T-helper 1 cell treated with Interleukin-12 subunit alpha and Interleukin-12 subunit beta and Interleukin-4 antibody, amounts not matched to agents 30 μg/mL and 1 μg/mL, for 36 hours (primary cell): Measurements from ENCODE around the gene FTH1.
"Not testable (repeated sequence)": the region's sequence is repeated elsewhere in the genome, so short reads cannot be mapped to it uniquely, and the experiment has no call there.

ENCODE experiments used
- H3K27ac Mint-ChIP-seq: one replicate; pipeline ENCODE4 v1.8.0; 2021; ENCODE audit warnings: mild to moderate bottlenecking, mixed read lengths
- H3K27me3 Mint-ChIP-seq: one replicate; pipeline ENCODE4 v1.8.0; 2021; ENCODE audit warnings: low read depth, mixed read lengths
- H3K36me3 Mint-ChIP-seq: one replicate; pipeline ENCODE4 v1.8.0; 2021; ENCODE audit warnings: low read depth, mixed read lengths
- H3K4me1 Mint-ChIP-seq: one replicate; pipeline ENCODE4 v1.8.0; 2021; ENCODE audit warnings: low read depth, mixed read lengths
- H3K4me3 Mint-ChIP-seq: one replicate; pipeline ENCODE4 v1.8.0; 2021; ENCODE audit warnings: mild to moderate bottlenecking, moderate library complexity, mixed read lengths
- H3K9me3 Mint-ChIP-seq: one replicate; pipeline ENCODE4 v1.8.0; 2021; ENCODE audit warnings: mixed read lengths

Gene FTH1

DNA sequence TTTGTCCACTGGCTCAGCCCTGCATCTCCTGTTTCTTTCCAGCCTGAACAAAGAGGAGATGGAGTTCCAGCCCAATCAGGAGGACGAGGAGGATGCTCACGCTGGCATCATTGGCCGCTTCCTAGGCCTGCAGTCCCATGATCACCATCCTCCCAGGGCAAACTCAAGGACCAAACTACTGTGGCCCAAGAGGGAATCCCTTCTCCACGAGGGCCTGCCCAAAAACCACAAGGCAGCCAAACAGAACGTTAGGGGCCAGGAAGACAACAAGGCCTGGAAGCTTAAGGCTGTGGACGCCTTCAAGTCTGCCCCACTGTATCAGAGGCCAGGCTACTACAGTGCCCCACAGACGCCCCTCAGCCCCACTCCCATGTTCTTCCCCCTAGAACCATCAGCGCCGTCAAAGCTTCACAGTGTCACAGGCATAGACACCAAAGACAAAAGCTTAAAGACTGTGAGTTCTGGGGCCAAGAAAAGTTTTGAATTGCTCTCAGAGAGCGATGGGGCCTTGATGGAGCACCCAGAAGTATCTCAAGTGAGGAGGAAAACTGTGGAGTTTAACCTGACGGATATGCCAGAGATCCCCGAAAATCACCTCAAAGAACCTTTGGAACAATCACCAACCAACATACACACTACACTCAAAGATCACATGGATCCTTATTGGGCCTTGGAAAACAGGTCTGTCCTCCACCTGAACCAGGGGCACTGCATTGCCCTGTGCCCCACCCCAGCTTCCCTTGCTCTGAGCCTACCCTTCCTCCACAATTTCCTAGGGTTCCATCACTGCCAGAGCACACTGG, 5.0 kb downstream of the FTH1 start:
- no peak overlapping the region for H3K27ac Mint-ChIP-seq
- no peaks in the 10 kb centered on the region for H3K9me3 Mint-ChIP-seq
- H3K27me3 Mint-ChIP-seq: peaks cover 3% of the 10 kb centered on the region
- H3K4me1 Mint-ChIP-seq: peaks cover 26% of the 10 kb centered on the region
- H3K36me3 Mint-ChIP-seq: peaks cover 40% of the 10 kb centered on the region
- no peak overlapping the region for H3K4me3 Mint-ChIP-seq

GRCh38 chr11:61961570-61962212, 5.7 kb downstream of the FTH1 start:
- Mint-ChIP-seq H3K27ac (peak overlapping the region; percentile 50), H3K36me3 (peaks cover 39% of the 10 kb centered on the region), H3K27me3 (peaks cover 4% of the 10 kb centered on the region), H3K4me3 (no peak overlapping the region), H3K9me3 (no peaks in the 10 kb centered on the region), H3K4me1 (peaks cover 26% of the 10 kb centered on the region)

- H3K27me3 Mint-ChIP-seq: peaks cover 16% of the 10 kb centered on the region
- no peak overlapping the region for H3K27ac Mint-ChIP-seq
- H3K9me3 Mint-ChIP-seq: no peaks in the 10 kb centered on the region
- H3K4me1 Mint-ChIP-seq: peaks cover 25% of the 10 kb centered on the region
- H3K4me3 Mint-ChIP-seq: no peak overlapping the region
- H3K36me3 Mint-ChIP-seq: peaks cover 30% of the 10 kb centered on the region
Observed at GRCh38 chr11:61960532-61960931, 6.9 kb downstream of the FTH1 start.

GRCh38 chr11:61959678-61960077, 7.8 kb downstream of the FTH1 start:
- Mint-ChIP-seq H3K36me3 (peaks cover 21% of the 10 kb centered on the region), H3K27me3 (peaks cover 16% of the 10 kb centered on the region), H3K4me3 (no peak overlapping the region), H3K4me1 (peaks cover 19% of the 10 kb centered on the region), H3K27ac (no peak overlapping the region), H3K9me3 (no peaks in the 10 kb centered on the region)

DNA sequence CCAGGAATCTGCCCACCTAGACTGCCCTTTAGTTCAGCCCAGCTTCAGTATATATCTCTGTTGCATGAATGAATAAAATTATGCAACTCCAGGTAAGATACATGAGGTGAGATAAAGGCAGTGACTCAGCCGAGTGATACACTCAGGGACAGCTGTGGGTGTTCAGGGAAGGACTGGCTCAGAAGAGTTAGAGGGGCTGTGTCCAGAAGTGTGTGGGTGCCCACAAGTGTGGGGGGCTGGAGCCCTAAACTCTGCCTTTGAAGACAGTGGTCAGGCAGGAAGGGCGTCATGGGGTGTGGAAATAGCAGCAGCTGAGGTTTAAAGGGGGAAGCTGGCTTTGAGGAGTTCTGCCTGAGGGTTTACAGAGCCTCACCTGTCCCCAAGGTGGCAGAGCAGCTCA, 8.3 kb downstream of the FTH1 start:
- H3K4me1 Mint-ChIP-seq: peaks cover 13% of the 10 kb centered on the region
- H3K9me3 Mint-ChIP-seq: no peaks in the 10 kb centered on the region
- no peak overlapping the region for H3K27ac Mint-ChIP-seq
- peaks cover 16% of the 10 kb centered on the region for H3K36me3 Mint-ChIP-seq
- H3K4me3 Mint-ChIP-seq: no peak overlapping the region
- H3K27me3 Mint-ChIP-seq: peaks cover 16% of the 10 kb centered on the region

GRCh38 chr11:61958590-61958989, 8.8 kb downstream of the FTH1 start:
- H3K4me3 Mint-ChIP-seq: no peak overlapping the region
- H3K27me3 Mint-ChIP-seq: peaks cover 16% of the 10 kb centered on the region
- H3K9me3 Mint-ChIP-seq: no peaks in the 10 kb centered on the region
- H3K36me3 Mint-ChIP-seq: peaks cover 10% of the 10 kb centered on the region
- no peak overlapping the region for H3K27ac Mint-ChIP-seq
- peaks cover 8% of the 10 kb centered on the region for H3K4me1 Mint-ChIP-seq

GRCh38 chr11:61957021-61957770, 10.2 kb downstream of the FTH1 start:
- no peak overlapping the region for H3K27ac Mint-ChIP-seq
- H3K4me1 Mint-ChIP-seq: peaks cover 4% of the 10 kb centered on the region
- no peaks in the 10 kb centered on the region for H3K9me3 Mint-ChIP-seq
- H3K4me3 Mint-ChIP-seq: no peak overlapping the region
- peaks cover 2% of the 10 kb centered on the region for H3K36me3 Mint-ChIP-seq
- peaks cover 16% of the 10 kb centered on the region for H3K27me3 Mint-ChIP-seq

- no peaks in the 10 kb centered on the region for H3K9me3 Mint-ChIP-seq
- H3K36me3 Mint-ChIP-seq: no peaks in the 10 kb centered on the region
- no peak overlapping the region for H3K27ac Mint-ChIP-seq
- peaks cover 4% of the 10 kb centered on the region for H3K4me1 Mint-ChIP-seq
- peaks cover 16% of the 10 kb centered on the region for H3K27me3 Mint-ChIP-seq
- H3K4me3 Mint-ChIP-seq: no peak overlapping the region
Observed at GRCh38 chr11:61956191-61957020, 11.0 kb downstream of the FTH1 start.

GRCh38 chr11:61955422-61956135, 11.9 kb downstream of the FTH1 start:
- peaks cover 16% of the 10 kb centered on the region for H3K27me3 Mint-ChIP-seq
- H3K27ac Mint-ChIP-seq: no peak overlapping the region
- H3K9me3 Mint-ChIP-seq: no peaks in the 10 kb centered on the region
- H3K4me3 Mint-ChIP-seq: no peak overlapping the region
- H3K36me3 Mint-ChIP-seq: no peaks in the 10 kb centered on the region
- H3K4me1 Mint-ChIP-seq: peaks cover 4% of the 10 kb centered on the region

GRCh38 chr11:61954851-61955421, 12.5 kb downstream of the FTH1 start:
- H3K4me3 Mint-ChIP-seq: no peak overlapping the region
- no peak overlapping the region for H3K27ac Mint-ChIP-seq
- H3K27me3 Mint-ChIP-seq: peaks cover 16% of the 10 kb centered on the region

DNA sequence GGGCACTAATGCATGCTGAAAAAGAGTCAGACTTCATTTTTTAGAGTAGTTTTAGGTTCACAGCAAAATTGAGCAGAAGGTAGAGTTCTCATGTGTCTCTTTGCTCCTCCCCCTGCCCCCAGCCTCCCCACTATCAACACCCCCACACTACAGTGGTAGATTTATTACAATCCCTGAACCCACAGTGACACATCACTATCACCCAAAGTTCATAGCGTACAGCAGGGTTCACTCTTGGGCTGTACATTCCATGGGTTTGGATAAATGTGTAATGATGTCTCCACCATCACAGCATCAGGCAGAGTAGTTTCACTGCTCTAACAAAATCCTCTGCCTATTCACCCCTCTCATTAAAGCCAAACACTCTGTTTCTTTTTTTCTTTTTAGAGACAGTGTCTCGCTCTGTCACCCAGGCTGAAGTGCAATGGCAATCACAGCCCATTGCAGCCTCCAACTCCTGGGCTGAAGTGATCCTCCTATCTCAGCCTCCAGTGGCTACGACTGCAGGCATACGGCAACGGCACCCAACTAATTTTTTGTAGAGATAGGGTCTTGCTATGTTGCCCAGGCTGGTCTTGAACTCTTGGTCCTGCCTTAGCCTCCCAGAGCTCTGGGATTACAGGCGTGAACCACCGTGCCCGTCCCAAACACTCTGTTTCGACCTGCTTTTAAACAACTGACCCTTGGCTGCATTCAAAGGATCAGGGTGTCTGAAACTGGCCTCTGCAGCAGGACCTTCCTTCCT, 13.2 kb downstream of the FTH1 start:
- peaks cover 4% of the 10 kb centered on the region for H3K4me1 Mint-ChIP-seq
- no peaks in the 10 kb centered on the region for H3K36me3 Mint-ChIP-seq
- H3K27ac Mint-ChIP-seq: no peak overlapping the region
- H3K27me3 Mint-ChIP-seq: peaks cover 16% of the 10 kb centered on the region
- H3K9me3 Mint-ChIP-seq: no peaks in the 10 kb centered on the region
- H3K4me3 Mint-ChIP-seq: no peak overlapping the region

More at GRCh38 chr11:61954851-61955421, 12.5 kb downstream of the FTH1 start:
- Mint-ChIP-seq H3K4me1 (peaks cover 4% of the 10 kb centered on the region), H3K36me3 (no peaks in the 10 kb centered on the region), H3K9me3 (no peaks in the 10 kb centered on the region)

DNA sequence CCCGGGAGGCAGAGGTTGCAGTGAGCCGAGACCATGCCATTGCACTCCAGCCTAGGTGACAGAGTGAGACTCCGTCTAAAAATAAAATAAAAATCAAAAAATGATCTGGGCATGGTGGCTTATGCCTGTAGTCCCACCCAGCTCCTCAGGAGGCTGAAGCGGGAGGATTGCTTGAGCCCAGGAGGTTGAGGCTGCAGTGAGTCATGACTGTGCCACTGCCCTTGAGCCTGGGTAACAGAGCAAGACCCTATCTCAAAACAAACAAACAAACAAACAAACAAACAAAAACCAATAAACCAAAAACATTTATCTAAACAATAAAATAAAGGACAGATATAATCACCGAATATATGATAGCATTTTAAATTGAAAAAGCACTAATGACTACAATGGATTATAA, 13.8 kb downstream of the FTH1 start:
- H3K9me3 Mint-ChIP-seq, H3K4me1 Mint-ChIP-seq, H3K27ac Mint-ChIP-seq, H3K4me3 Mint-ChIP-seq, H3K36me3 Mint-ChIP-seq: not testable (repeated sequence)
- H3K27me3 Mint-ChIP-seq: peaks cover 13% of the 10 kb centered on the region

DNA sequence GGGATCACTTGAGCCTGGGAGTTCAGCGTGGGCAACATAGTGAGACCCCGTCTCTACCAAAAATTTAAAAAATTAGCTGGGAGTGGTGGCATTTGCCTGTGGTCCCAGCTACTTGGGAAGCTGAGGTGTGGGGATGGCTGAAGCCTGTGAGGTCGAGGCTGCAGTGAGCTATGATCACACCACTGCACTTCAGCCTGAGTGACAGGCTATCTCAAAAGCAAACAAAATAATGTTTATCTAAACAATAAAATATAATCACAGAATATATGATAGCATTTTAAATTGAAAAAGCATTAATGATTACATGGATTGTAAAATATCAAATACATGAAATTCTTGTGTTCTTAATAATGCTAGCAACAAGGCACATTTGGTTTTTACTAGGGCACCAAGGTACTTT, 14.6 kb downstream of the FTH1 start:
- no peaks in the 10 kb centered on the region for H3K36me3 Mint-ChIP-seq
- peaks cover 2% of the 10 kb centered on the region for H3K4me1 Mint-ChIP-seq
- H3K27ac Mint-ChIP-seq: no peak overlapping the region
- H3K9me3 Mint-ChIP-seq: no peaks in the 10 kb centered on the region
- no peak overlapping the region for H3K4me3 Mint-ChIP-seq
- peaks cover 13% of the 10 kb centered on the region for H3K27me3 Mint-ChIP-seq
